ENCODE results near the gene PRDM11.

The PRDM11 gene

GRCh38 chr11:45267052-45267451 lies 120.6 kb downstream of the PRDM11 start:
- no peak for DNase-seq

GRCh38 chr11:45267652-45268299 lies 121.3 kb downstream of the PRDM11 start:
- DNase-seq, result no peak

GRCh38 chr11:45269678-45270077 lies 123.2 kb downstream of the PRDM11 start:
- DNase-seq, result no peak

DNA sequence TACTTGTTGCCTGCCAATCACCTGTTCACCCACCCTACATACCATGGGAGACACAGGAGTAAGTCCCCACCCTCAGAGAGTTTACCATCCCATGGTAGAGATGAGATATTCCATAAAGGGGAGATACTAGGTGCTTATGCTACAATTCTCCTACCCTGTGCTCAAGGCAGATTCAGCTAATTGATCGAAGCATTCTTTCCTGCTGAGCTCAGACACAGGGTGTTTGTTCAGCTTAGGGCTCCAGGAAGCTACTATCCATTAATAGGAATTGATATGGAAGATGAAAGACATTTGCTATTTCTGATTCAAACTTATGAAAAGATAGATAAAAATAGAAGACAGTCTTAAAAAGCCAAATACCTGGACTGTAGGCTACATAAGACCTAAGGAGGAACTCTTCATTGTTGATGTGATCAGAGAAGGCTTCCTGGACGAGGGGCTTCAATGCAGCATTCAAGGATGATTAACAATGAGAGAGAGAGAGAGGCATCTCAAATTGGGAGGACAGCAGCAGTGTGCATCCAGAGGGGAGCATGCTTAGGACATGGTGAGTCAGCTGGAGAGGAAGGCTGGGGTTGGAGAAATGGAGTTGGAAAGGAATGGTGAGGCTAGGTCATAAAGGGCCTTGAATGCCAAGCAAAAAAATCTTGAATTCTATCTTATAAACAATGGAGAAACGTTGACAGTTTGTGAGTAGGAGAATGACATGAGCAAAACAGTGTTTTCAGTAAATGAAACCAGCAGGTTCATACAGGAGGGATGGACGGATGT lies 124.7 kb downstream of the PRDM11 start:
- no peak for DNase-seq

DNA sequence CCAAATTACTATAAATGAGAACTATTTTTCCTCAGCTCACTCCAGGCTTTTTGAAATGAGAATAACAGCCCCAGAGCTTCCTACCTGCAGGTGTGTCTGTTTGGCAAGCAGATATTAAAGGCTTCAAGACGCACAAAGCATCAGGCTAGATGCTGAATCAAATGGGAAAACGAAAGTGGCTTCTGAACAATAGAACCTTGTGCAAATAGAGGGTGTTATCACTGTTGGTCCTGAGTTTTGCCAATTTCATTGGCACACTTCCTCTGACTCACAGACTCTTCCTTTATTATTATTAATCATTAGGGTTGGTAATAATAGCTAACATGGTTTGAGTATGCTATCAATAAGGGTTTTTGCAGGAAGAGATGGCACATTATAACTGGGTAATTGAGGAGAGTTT lies 126.3 kb downstream of the PRDM11 start:
- DNase-seq, result no peak

DNA sequence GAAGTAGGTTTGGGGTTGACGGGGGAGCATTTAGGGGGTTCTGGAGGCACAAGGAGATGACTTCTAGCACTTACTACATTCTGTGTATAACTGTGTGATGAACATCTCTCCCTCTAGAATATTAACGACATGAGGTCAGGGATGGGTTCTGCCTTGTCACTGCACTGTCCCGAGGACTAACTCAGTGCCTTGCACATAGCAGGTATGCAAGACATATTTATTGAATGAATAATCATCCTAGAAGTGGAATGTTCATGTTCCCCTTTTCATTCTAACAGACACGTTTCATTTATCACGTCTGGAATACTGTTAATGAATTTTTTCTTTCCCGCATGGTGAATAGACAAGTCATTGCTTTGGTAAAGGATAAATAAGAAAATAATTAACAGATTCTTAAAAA lies 127.1 kb downstream of the PRDM11 start:
- DNase-seq, result no peak

DNA sequence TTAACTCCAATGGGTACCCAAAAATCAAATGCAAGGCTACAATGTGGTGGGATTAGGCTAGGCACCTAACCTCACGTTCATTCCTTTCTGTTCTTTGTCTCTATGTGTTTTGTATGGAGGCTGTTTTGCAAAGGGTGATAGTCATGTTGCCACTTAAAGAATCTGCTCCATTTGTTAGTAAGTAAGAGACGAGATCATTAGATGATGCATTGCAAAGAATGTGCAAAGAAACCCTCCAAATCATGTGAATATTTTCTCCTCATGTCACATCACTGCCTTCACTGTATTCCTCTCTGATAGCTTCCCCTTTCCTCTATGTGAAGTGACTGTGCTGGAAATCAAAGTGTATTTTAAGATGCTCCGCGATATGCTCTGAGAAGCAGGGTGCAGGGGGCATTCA lies 127.8 kb downstream of the PRDM11 start:
- DNase-seq, result no peak

DNA sequence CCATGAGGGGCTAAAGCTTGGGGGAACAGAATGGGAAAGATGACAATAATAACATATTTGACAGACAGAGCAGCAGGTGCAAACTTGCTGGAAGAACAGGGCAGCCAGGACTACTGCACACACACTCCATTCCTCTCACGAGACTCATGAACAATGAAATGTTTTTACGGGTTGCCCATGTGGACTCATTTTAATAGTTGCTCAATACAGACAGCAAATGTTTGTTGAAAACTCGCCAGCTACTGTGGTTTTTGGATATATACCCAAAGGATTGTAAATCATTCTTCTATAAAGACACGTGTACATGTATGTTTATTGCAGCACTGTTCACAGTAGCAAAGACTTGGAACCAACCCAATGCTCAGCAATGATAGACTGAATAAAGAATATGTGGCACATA lies 129.4 kb downstream of the PRDM11 start:
- DNase-seq, result no peak

DNA sequence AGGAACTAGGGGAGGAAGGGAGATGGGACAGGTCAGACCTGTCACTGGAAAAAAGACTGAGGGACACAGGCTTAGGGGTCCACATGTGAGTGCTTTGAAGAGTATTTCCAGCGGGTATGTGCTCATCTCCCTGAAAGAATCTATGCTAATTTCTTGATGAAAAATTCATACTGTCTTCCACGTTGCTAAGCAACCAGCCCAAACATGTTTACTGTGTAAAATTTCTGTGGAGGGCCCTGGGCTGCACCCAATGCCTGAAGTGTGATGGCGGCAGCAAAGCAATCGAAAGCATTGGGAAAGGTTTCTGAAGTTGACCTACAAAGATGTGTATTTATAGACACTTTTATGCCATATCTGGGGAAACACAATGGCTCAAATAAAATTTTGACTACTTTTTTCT lies 132.3 kb downstream of the PRDM11 start:
- no peak for DNase-seq

DNA sequence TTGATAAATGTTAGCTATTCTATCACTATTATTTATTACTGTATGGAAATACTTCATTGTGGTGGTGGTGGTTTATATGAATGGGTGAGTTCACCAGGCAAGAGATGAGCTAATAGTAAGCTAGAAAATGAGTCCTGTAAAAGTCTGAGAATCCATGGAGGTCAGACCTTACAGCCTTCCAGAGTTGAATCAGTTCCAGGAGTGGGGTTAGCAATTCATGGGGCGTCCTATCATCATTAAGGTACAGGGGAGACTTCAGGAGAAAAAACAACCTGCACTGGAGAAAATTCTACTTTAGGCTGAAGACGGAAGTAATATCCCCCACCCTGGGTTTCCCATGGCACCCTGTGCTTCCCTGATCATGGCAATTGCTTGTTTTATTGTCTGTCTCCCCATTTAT lies 133.2 kb downstream of the PRDM11 start:
- DNase-seq, result no peak

DNA sequence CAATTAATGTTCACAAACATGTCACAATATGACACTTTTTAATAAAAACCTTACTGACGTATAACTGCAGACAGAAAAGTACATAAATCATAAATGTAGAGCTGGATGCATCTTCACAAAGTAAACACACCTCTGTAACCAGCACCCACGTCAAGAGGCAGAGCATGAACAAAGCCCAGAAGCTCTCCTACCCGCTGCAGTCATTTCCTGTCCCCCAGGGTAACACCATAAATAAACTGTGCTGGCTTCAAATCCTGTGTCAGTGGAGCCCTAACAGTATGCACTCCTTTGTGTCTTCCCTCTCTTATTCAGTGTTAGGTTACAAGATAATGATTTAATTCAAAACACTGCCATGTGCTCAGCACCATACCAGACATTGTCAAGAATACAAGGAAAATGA lies 134.0 kb downstream of the PRDM11 start:
- DNase-seq, result no peak

GRCh38 chr11:45282081-45282480 lies 135.6 kb downstream of the PRDM11 start:
- DNase-seq, result no peak
